PC-3 (cell line): ENCODE measurements around the gene CNIH3. TPM values are rescaled to one million over a fixed set of nuclear protein-coding genes. Genes with fewer than 3 reads are reported as not detected.

Experiments
- ATAC-seq: fragments of 200-7000 bp; cut with Tn5 transposase; 2 replicates; pipeline ENCODE4 v1.9.1; 2020; ENCODE audit warnings: mild to moderate bottlenecking, moderate library complexity
- BruUV-seq: library from RNA; stranded (reverse); fragments of 400-500 nt; replicated peaks from 2 replicates; lab custom pipeline; 2021; lab: Mats Ljungman, UMichigan
- CTCF ChIA-PET: fragments of 300-600 bp; sonication (Branson Sonifier 250); formaldehyde crosslinking; loops from one replicate; lab custom pipeline; 2022; ENCODE audit warnings: antibody characterized with exemption; lab: Charles Lee
- POLR2A ChIA-PET: fragments of 300-600 bp; sonication (Branson Sonifier 250); formaldehyde crosslinking; loops from one replicate; lab custom pipeline; 2022; ENCODE audit warnings: antibody characterized with exemption; ENCODE audit not compliant: unreplicated experiment; lab: Charles Lee
- DNase-seq: peaks from one replicate; pipeline ENCODE4 v3.0.0-alpha.2; 2015
- H2AFZ ChIP-seq: fragments of 300-600 bp; sonication (generic); 2 replicates; pipeline ENCODE4 v1.6.0; 2016; ENCODE audit warnings: antibody characterized with exemption, low read length
- H3F3A ChIP-seq: fragments of 300-600 bp; sonication (generic); one replicate; pipeline ENCODE4 v1.6.0; 2017; ENCODE audit warnings: antibody characterized with exemption, low read length, control low read depth, mild to moderate bottlenecking; ENCODE audit not compliant: unreplicated experiment
- H3K27ac ChIP-seq: fragments of 300-600 bp; sonication (generic); 2 replicates; pipeline ENCODE4 v1.5.1; 2016; ENCODE audit warnings: mild to moderate bottlenecking, low read length
- H3K27me3 ChIP-seq: fragments of 300-600 bp; sonication (generic); 2 replicates; pipeline ENCODE4 v1.6.1; 2016; ENCODE audit warnings: low read length, mixed read lengths
- H3K36me3 ChIP-seq: fragments of 300-600 bp; sonication (generic); 2 replicates; pipeline ENCODE4 v1.6.1; 2016; ENCODE audit warnings: low read depth, mixed run types, low read length, mixed read lengths
- H3K4me1 ChIP-seq: fragments of 300-600 bp; sonication (generic); 2 replicates; pipeline ENCODE4 v1.5.1; 2016; ENCODE audit warnings: low read length; ENCODE audit not compliant: insufficient read depth
- H3K4me2 ChIP-seq: fragments of 300-600 bp; sonication (generic); 2 replicates; pipeline ENCODE4 v1.6.0; 2016; ENCODE audit warnings: low read length
- H3K4me3 ChIP-seq: fragments of 300-600 bp; sonication (generic); 2 replicates; pipeline ENCODE4 v1.5.1; 2016; ENCODE audit warnings: mild to moderate bottlenecking, low read length, mixed read lengths
- H3K79me2 ChIP-seq: fragments of 300-600 bp; sonication (generic); 2 replicates; pipeline ENCODE4 v1.6.1; 2017; ENCODE audit warnings: low read length, mixed read lengths
- H3K9ac ChIP-seq: fragments of 300-600 bp; sonication (generic); 2 replicates; pipeline ENCODE4 v1.6.0; 2016; ENCODE audit warnings: mild to moderate bottlenecking, low read length
- H3K9me2 ChIP-seq: fragments of 300-600 bp; sonication (generic); replicated peaks from 2 replicates; pipeline ENCODE4 v1.6.1; 2016; ENCODE audit warnings: mixed run types, low read length, mixed read lengths
- H3K9me3 ChIP-seq: fragments of 300-600 bp; sonication (generic); 2 replicates; pipeline ENCODE4 v1.6.1; 2016; ENCODE audit warnings: low read length, mixed read lengths
- H4K20me1 ChIP-seq: fragments of 300-600 bp; sonication (generic); 2 replicates; pipeline ENCODE4 v1.6.1; 2016; ENCODE audit warnings: low read length, mixed read lengths
- CTCF ChIP-seq: fragments of 300-600 bp; sonication (generic); conservative IDR thresholded peaks from 2 replicates; pipeline ENCODE4 v1.5.1; 2017; ENCODE audit warnings: antibody characterized with exemption, low read depth, mild to moderate bottlenecking, low read length
- EZH2 ChIP-seq: fragments of 300-600 bp; sonication (generic); IDR thresholded peaks from one replicate; pipeline ENCODE4 v1.6.1; 2017; ENCODE audit warnings: antibody characterized with exemption, mild to moderate bottlenecking, low read length; ENCODE audit not compliant: unreplicated experiment
- EZH2phosphoT487 ChIP-seq: fragments of 300-600 bp; sonication (generic); IDR thresholded peaks from 2 replicates; pipeline ENCODE4 v1.6.1; 2018; ENCODE audit warnings: mild to moderate bottlenecking, antibody characterized with exemption, low read length, borderline replicate concordance
- intact Hi-C: fragments of 100-400 bp; cut with micrococcal nuclease; formaldehyde crosslinking; loops from 2 replicates; pipeline ENCODE4 v1.9.0; 2023
- total RNA-seq: library from RNA; depleted of rRNA; stranded (reverse); fragments of >200 nt; gene quantifications from 2 replicates; pipeline ENCODE4 v1.2.3, GENCODE V29; 2014

Gene CNIH3
- total RNA-seq, 1 experiment from 2014 or later: 7.4 TPM

- POLR2A ChIA-PET: no interaction called here
- TF ChIP-seq EZH2 (no peak), CTCF (no peak), EZH2phosphoT487 (no peak)
These were observed 73.3 kb downstream of the CNIH3 start for GRCh38 chr1:224689374-224689773.

GRCh38 chr1:224690576-224690975 is 74.5 kb downstream of the CNIH3 start:
- Histone ChIP-seq H3K9ac (no peak overlapping the region), H3K9me2 (no peaks in the 10 kb centered on the region), H3K36me3 (no peaks in the 10 kb centered on the region), H3K4me2 (no peak overlapping the region), H3K79me2 (no peaks in the 10 kb centered on the region), H3K9me3 (no peaks in the 10 kb centered on the region), H2AFZ (no peak overlapping the region), H3K4me1 (no peaks in the 10 kb centered on the region), H3K27ac (no peak overlapping the region), H3K4me3 (no peak overlapping the region), H3K27me3 (no peaks in the 10 kb centered on the region), H4K20me1 (no peaks in the 10 kb centered on the region), H3F3A (no peaks in the 10 kb centered on the region)
- ATAC-seq (no peak), DNase-seq (no peak)
- TF ChIP-seq EZH2phosphoT487: no peak
- TF ChIP-seq EZH2: no peak
- TF ChIP-seq CTCF: no peak
- ChIA-PET CTCF (no interaction called here), POLR2A (no interaction called here)
- BruUV-seq: no TSS peak
- intact Hi-C loops: no loop called here

More at GRCh38 chr1:224689374-224689773, 73.3 kb downstream of the CNIH3 start:
- H3F3A ChIP-seq: no peaks in the 10 kb centered on the region
- BruUV-seq: no TSS peak
- DNase-seq (no peak), ATAC-seq (no peak)
- no peaks in the 10 kb centered on the region for H3K9me3 ChIP-seq
- intact Hi-C loops: no loop called here
- no peaks in the 10 kb centered on the region for H3K36me3 ChIP-seq
- H3K79me2 ChIP-seq: no peaks in the 10 kb centered on the region
- H3K4me3 ChIP-seq: no peak overlapping the region
- H3K4me2 ChIP-seq: no peak overlapping the region
- H4K20me1 ChIP-seq: no peaks in the 10 kb centered on the region
- H2AFZ ChIP-seq: no peak overlapping the region
- H3K4me1 ChIP-seq: no peaks in the 10 kb centered on the region
- CTCF ChIA-PET: no interaction called here
- H3K9me2 ChIP-seq: no peaks in the 10 kb centered on the region
- H3K27ac ChIP-seq: no peak overlapping the region
- H3K9ac ChIP-seq: no peak overlapping the region
- no peaks in the 10 kb centered on the region for H3K27me3 ChIP-seq

GRCh38 chr1:224691148-224691925 is 75.2 kb downstream of the CNIH3 start:
- POLR2A ChIA-PET: no interaction called here
- intact Hi-C loops: no loop called here
- TF ChIP-seq EZH2phosphoT487: no peak
- TF ChIP-seq CTCF: no peak
- no peak for TF ChIP-seq EZH2
- Histone ChIP-seq H3K79me2 (no peaks in the 10 kb centered on the region), H3K27me3 (no peaks in the 10 kb centered on the region), H3F3A (no peaks in the 10 kb centered on the region), H3K27ac (no peak overlapping the region), H3K9me3 (no peaks in the 10 kb centered on the region), H3K9me2 (no peaks in the 10 kb centered on the region), H3K4me2 (no peak overlapping the region), H3K4me1 (no peaks in the 10 kb centered on the region), H3K9ac (no peak overlapping the region), H2AFZ (no peak overlapping the region), H4K20me1 (no peaks in the 10 kb centered on the region), H3K4me3 (no peak overlapping the region), H3K36me3 (no peaks in the 10 kb centered on the region)
- BruUV-seq: no TSS peak
- no peak for DNase-seq
- no peak for ATAC-seq
- CTCF ChIA-PET: no interaction called here
